GM19193 (cell line): ENCODE results near the gene GPR65.

Experiments
- POLR2A ChIP-seq: IDR thresholded peaks from 4 replicates; pipeline ENCODE4 v1.6.1; 2011; ENCODE audit not compliant: insufficient read depth, insufficient read length; ENCODE audit errors: extremely low read depth

GPR65 gene

GRCh38 chr14:87995500-87996290 is 9.2 kb upstream of the GPR65 start:
- no peak for TF ChIP-seq POLR2A

GRCh38 chr14:87996291-87996592 is 8.7 kb upstream of the GPR65 start:
- TF ChIP-seq POLR2A, result no peak

GRCh38 chr14:87998482-87998881 is 6.5 kb upstream of the GPR65 start:
- no peak for TF ChIP-seq POLR2A

- no peak for TF ChIP-seq POLR2A
Observed at GRCh38 chr14:87999277-87999676, 5.7 kb upstream of the GPR65 start.

- TF ChIP-seq POLR2A, result no peak
Observed at GRCh38 chr14:88002421-88003075, 2.4 kb upstream of the GPR65 start.

- no peak for TF ChIP-seq POLR2A
Observed at GRCh38 chr14:88003425-88003824, 1.5 kb upstream of the GPR65 start.

- TF ChIP-seq POLR2A, result no peak
Observed at GRCh38 chr14:88004506-88005036, 364 bp upstream of the GPR65 start.

GRCh38 chr14:88005978-88006851 is 1.3 kb downstream of the GPR65 start:
- peak; percentile 39 for TF ChIP-seq POLR2A

- TF ChIP-seq POLR2A, result no peak
Observed at GRCh38 chr14:88007608-88008007, 2.7 kb downstream of the GPR65 start.

- TF ChIP-seq POLR2A, result no peak
Observed at GRCh38 chr14:88008039-88008742, 3.3 kb downstream of the GPR65 start.

- no peak for TF ChIP-seq POLR2A
Observed at GRCh38 chr14:88009486-88009885, 4.6 kb downstream of the GPR65 start.

- no peak for TF ChIP-seq POLR2A
Observed at GRCh38 chr14:88010331-88010730, 5.4 kb downstream of the GPR65 start.

GRCh38 chr14:88012495-88012894 is 7.6 kb downstream of the GPR65 start:
- no peak for TF ChIP-seq POLR2A

GRCh38 chr14:88013750-88014349 is 8.9 kb downstream of the GPR65 start:
- no peak for TF ChIP-seq POLR2A
